ENCODE results near the gene FUT2. TPM values are rescaled to one million over a fixed set of nuclear protein-coding genes. Genes with fewer than 3 reads are reported as not detected.

The FUT2 gene
- total and polyA plus RNA-seq, 2 of the 13 experiments (the other 11 are each of a cell fraction or from before 2014, with no cell fraction given): 0.07 TPM; not detected in 1

DNA sequence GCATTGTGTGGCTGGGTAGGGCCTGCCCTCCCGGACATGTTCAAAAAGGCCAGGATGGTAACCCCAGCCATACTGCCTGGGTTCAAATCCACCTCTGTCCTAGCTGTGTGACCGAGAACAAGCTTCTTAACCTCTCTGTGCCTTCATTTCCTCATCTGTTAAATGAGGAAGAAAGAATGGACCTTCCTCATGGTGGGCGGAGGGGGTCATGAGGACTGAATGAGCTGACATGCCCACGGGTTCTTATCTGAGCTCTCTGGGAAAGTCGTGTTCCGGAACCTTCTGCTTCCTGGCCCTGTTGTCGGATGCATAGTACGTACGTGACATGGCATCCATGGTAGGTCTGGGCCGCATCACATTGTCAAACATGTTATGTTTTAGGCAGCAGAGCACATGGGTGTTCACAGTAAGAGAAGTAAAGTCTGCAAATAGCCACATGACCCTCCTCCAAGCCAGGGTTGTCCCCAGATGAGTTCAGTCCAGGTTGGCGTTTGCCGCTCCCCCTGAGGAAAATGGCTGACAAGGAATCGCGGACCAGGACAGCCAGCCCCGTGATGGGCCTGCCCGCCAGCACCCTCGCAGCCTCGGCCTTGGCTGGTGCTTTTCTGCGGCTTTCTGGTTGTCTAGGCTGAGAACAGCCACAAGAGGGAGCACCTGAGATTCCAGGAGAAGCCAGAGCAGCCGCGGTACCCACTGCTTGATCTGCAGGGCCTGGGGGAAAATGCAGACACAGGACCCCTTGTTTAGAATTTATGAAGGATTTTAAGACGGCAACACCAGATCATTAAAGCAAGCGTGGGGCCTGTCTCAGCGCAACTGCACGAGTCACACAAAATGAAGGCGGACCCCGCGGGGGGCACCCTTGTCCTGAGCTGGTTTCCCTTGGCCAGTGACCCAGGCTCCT is 20.6 kb upstream of the FUT2 start (continued):
- TF ChIP-seq, protein P1, sequence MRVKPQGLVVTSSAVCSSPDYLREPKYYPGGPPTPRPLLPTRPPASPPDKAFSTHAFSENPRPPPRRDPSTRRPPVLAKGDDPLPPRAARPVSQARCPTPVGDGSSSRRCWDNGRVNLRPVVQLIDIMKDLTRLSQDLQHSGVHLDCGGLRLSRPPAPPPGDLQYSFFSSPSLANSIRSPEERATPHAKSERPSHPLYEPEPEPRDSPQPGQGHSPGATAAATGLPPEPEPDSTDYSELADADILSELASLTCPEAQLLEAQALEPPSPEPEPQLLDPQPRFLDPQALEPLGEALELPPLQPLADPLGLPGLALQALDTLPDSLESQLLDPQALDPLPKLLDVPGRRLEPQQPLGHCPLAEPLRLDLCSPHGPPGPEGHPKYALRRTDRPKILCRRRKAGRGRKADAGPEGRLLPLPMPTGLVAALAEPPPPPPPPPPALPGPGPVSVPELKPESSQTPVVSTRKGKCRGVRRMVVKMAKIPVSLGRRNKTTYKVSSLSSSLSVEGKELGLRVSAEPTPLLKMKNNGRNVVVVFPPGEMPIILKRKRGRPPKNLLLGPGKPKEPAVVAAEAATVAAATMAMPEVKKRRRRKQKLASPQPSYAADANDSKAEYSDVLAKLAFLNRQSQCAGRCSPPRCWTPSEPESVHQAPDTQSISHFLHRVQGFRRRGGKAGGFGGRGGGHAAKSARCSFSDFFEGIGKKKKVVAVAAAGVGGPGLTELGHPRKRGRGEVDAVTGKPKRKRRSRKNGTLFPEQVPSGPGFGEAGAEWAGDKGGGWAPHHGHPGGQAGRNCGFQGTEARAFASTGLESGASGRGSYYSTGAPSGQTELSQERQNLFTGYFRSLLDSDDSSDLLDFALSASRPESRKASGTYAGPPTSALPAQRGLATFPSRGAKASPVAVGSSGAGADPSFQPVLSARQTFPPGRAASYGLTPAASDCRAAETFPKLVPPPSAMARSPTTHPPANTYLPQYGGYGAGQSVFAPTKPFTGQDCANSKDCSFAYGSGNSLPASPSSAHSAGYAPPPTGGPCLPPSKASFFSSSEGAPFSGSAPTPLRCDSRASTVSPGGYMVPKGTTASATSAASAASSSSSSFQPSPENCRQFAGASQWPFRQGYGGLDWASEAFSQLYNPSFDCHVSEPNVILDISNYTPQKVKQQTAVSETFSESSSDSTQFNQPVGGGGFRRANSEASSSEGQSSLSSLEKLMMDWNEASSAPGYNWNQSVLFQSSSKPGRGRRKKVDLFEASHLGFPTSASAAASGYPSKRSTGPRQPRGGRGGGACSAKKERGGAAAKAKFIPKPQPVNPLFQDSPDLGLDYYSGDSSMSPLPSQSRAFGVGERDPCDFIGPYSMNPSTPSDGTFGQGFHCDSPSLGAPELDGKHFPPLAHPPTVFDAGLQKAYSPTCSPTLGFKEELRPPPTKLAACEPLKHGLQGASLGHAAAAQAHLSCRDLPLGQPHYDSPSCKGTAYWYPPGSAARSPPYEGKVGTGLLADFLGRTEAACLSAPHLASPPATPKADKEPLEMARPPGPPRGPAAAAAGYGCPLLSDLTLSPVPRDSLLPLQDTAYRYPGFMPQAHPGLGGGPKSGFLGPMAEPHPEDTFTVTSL (CRISPR knock-in tag; IDR thresholded peaks at IDR 0.05; ENCODE audit: borderline replicate concordance): no peak
- TF ChIP-seq, protein P2, sequence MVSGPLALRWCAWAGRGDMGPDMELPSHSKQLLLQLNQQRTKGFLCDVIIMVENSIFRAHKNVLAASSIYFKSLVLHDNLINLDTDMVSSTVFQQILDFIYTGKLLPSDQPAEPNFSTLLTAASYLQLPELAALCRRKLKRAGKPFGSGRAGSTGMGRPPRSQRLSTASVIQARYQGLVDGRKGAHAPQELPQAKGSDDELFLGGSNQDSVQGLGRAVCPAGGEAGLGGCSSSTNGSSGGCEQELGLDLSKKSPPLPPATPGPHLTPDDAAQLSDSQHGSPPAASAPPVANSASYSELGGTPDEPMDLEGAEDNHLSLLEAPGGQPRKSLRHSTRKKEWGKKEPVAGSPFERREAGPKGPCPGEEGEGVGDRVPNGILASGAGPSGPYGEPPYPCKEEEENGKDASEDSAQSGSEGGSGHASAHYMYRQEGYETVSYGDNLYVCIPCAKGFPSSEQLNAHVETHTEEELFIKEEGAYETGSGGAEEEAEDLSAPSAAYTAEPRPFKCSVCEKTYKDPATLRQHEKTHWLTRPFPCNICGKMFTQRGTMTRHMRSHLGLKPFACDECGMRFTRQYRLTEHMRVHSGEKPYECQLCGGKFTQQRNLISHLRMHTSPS (CRISPR knock-in tag; IDR thresholded peaks at IDR 0.05; ENCODE audit: low read depth): no peak
- no peak for TF ChIP-seq TCF7 (IDR thresholded peaks at IDR 0.05; ENCODE audit: low read depth)
- TF ChIP-seq, protein P3, sequence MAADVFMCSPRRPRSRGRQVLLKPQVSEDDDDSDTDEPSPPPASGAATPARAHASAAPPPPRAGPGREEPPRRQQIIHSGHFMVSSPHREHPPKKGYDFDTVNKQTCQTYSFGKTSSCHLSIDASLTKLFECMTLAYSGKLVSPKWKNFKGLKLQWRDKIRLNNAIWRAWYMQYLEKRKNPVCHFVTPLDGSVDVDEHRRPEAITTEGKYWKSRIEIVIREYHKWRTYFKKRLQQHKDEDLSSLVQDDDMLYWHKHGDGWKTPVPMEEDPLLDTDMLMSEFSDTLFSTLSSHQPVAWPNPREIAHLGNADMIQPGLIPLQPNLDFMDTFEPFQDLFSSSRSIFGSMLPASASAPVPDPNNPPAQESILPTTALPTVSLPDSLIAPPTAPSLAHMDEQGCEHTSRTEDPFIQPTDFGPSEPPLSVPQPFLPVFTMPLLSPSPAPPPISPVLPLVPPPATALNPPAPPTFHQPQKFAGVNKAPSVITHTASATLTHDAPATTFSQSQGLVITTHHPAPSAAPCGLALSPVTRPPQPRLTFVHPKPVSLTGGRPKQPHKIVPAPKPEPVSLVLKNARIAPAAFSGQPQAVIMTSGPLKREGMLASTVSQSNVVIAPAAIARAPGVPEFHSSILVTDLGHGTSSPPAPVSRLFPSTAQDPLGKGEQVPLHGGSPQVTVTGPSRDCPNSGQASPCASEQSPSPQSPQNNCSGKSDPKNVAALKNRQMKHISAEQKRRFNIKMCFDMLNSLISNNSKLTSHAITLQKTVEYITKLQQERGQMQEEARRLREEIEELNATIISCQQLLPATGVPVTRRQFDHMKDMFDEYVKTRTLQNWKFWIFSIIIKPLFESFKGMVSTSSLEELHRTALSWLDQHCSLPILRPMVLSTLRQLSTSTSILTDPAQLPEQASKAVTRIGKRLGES (CRISPR knock-in tag; IDR thresholded peaks at IDR 0.05; ENCODE audit: borderline replicate concordance): no peak
- no peak for TF ChIP-seq GLI4 (CRISPR knock-in tag; IDR thresholded peaks at IDR 0.05; ENCODE audit: borderline replicate concordance)
- no peak for TF ChIP-seq ZNF234 (CRISPR knock-in tag; conservative IDR thresholded peaks at IDR 0.05)
- TF ChIP-seq ZNF138 (CRISPR knock-in tag; IDR thresholded peaks at IDR 0.05; ENCODE audit: low read depth): no peak
- no peak for TF ChIP-seq ZNF446 (CRISPR knock-in tag; IDR thresholded peaks at IDR 0.05)
- no peak for TF ChIP-seq HNRNPUL1 (IDR thresholded peaks at IDR 0.05; ENCODE audit: low read depth, low read length)
- 0 out of 2 replicates have a peak, but pooled peaks have one; percentile 54 for TF ChIP-seq BRD4 (CRISPR knock-in tag; IDR thresholded peaks at IDR 0.05)
